ENCODE measurements around the gene U2AF1L4.
"Not testable (repeated sequence)": the region's sequence is repeated elsewhere in the genome, so short reads cannot be mapped to it uniquely, and the experiment has no call there.

U2AF1L4 gene

GRCh38 chr19:35725216-35725861 is 19.9 kb downstream of the U2AF1L4 start:
- no peak for DNase-seq
- Histone ChIP-seq H3K4me2 (ENCODE audit: low read length, poor library complexity, severe bottlenecking) (no peak overlapping the region), H3K79me1 (replicated peaks; ENCODE audit: low read length, poor library complexity, severe bottlenecking) (peaks cover 67% of the 10 kb centered on the region), H3K4ac (ENCODE audit: low read depth in 1 of 2, low read length in 2 of 2) (no peak overlapping the region), H3K4me1 (ENCODE audit: control insufficient read depth, insufficient read depth, low read depth, low read length) (no peaks in the 10 kb centered on the region), H2BK120ac (ENCODE audit: low read depth, low read length) (no peak overlapping the region), H3K9me3 (ENCODE audit: control insufficient read depth, low read length) (no peaks in the 10 kb centered on the region), H3K9ac (ENCODE audit: low read length) (no peak overlapping the region), H2AFZ (ENCODE audit: low read depth, low read length) (no peak overlapping the region), H2AK5ac (ENCODE audit: low read length, severe bottlenecking) (no peak overlapping the region), H3K27me3 (ENCODE audit: control insufficient read depth in 1 of 2, insufficient read depth in 1 of 2, low read length in 2 of 2) (no peaks in the 10 kb centered on the region), H3K18ac (ENCODE audit: low read depth in 1 of 2, low read length in 2 of 2) (no peak overlapping the region), H3K36me3 (ENCODE audit: control insufficient read depth in 1 of 2, insufficient read depth in 2 of 2, low read depth in 1 of 2, low read length in 2 of 2) (peaks cover 92 to 99% of the 10 kb centered on the region in 2 experiments), H2BK12ac (ENCODE audit: low read length in 2 of 2) (no peak overlapping the region), H3K27ac (ENCODE audit: low read length, poor library complexity, severe bottlenecking) (no peak overlapping the region), H2BK5ac (ENCODE audit: low read depth, low read length, poor library complexity, severe bottlenecking) (no peak overlapping the region), H3K14ac (ENCODE audit: low read length in 2 of 2) (no peak overlapping the region), H4K91ac (ENCODE audit: low read length) (no peak overlapping the region), H3K23ac (ENCODE audit: low read length in 2 of 2) (no peak overlapping the region), H3K4me3 (ENCODE audit: insufficient read depth in 1 of 2, low read depth in 1 of 2, low read length in 2 of 2) (no peak overlapping the region), H2BK15ac (ENCODE audit: low read depth, poor library complexity, severe bottlenecking) (no peak overlapping the region), H4K8ac (ENCODE audit: low read length) (no peak overlapping the region)
- WGBS = 97% methylated on average over 21 of the region's 23 CpGs

- Histone ChIP-seq H3K79me1 (replicated peaks; ENCODE audit: low read length, poor library complexity, severe bottlenecking) (peaks cover 65% of the 10 kb centered on the region), H2BK120ac (ENCODE audit: low read depth, low read length) (no peak overlapping the region), H2AFZ (ENCODE audit: low read depth, low read length) (no peak overlapping the region), H3K27me3 (ENCODE audit: control insufficient read depth in 1 of 2, insufficient read depth in 1 of 2, low read length in 2 of 2) (no peaks in the 10 kb centered on the region), H2BK5ac (ENCODE audit: low read depth, low read length, poor library complexity, severe bottlenecking) (no peak overlapping the region), H4K8ac (ENCODE audit: low read length) (no peak overlapping the region), H3K9ac (ENCODE audit: low read length) (no peak overlapping the region), H3K36me3 (ENCODE audit: control insufficient read depth in 1 of 2, insufficient read depth in 2 of 2, low read depth in 1 of 2, low read length in 2 of 2) (peaks cover 89 to 99% of the 10 kb centered on the region in 2 experiments), H2AK5ac (ENCODE audit: low read length, severe bottlenecking) (no peak overlapping the region), H3K4ac (ENCODE audit: low read depth in 1 of 2, low read length in 2 of 2) (no peak overlapping the region), H3K14ac (ENCODE audit: low read length in 2 of 2) (no peak overlapping the region), H3K18ac (ENCODE audit: low read depth in 1 of 2, low read length in 2 of 2) (no peak overlapping the region), H3K27ac (ENCODE audit: low read length, poor library complexity, severe bottlenecking) (no peak overlapping the region), H3K9me3 (ENCODE audit: control insufficient read depth, low read length) (no peaks in the 10 kb centered on the region), H3K4me1 (ENCODE audit: control insufficient read depth, insufficient read depth, low read depth, low read length) (peaks cover 4% of the 10 kb centered on the region), H3K23ac (ENCODE audit: low read length in 2 of 2) (no peak overlapping the region), H3K4me3 (ENCODE audit: insufficient read depth in 1 of 2, low read depth in 1 of 2, low read length in 2 of 2) (no peak overlapping the region), H3K4me2 (ENCODE audit: low read length, poor library complexity, severe bottlenecking) (no peak overlapping the region), H2BK15ac (ENCODE audit: low read depth, poor library complexity, severe bottlenecking) (no peak overlapping the region), H2BK12ac (ENCODE audit: low read length in 2 of 2) (no peak overlapping the region), H4K91ac (ENCODE audit: low read length) (no peak overlapping the region)
- no peak for DNase-seq
- 96% methylated on average over 10 of the region's 12 CpGs for whole genome bisulfite sequencing
Observed at GRCh38 chr19:35724560-35724959, 20.7 kb downstream of the U2AF1L4 start.

- Histone ChIP-seq H3K79me1 (replicated peaks; ENCODE audit: low read length, poor library complexity, severe bottlenecking) (peaks cover 60% of the 10 kb centered on the region), H3K36me3 (ENCODE audit: control insufficient read depth in 1 of 2, insufficient read depth in 2 of 2, low read depth in 1 of 2, low read length in 2 of 2) (peaks cover 84 to 96% of the 10 kb centered on the region in 2 experiments)
- not testable (repeated sequence) for H3K4me1 ChIP-seq (ENCODE audit: control insufficient read depth, insufficient read depth, low read depth, low read length); H2BK15ac ChIP-seq (ENCODE audit: low read depth, poor library complexity, severe bottlenecking); H3K27me3 ChIP-seq (ENCODE audit: control insufficient read depth in 1 of 2, insufficient read depth in 1 of 2, low read length in 2 of 2); H2BK5ac ChIP-seq (ENCODE audit: low read depth, low read length, poor library complexity, severe bottlenecking); H3K4me3 ChIP-seq (ENCODE audit: insufficient read depth in 1 of 2, low read depth in 1 of 2, low read length in 2 of 2); H3K18ac ChIP-seq (ENCODE audit: low read depth in 1 of 2, low read length in 2 of 2); H3K23ac ChIP-seq (ENCODE audit: low read length in 2 of 2); H3K4ac ChIP-seq (ENCODE audit: low read depth in 1 of 2, low read length in 2 of 2); H3K9ac ChIP-seq (ENCODE audit: low read length); H3K14ac ChIP-seq (ENCODE audit: low read length in 2 of 2); H3K9me3 ChIP-seq (ENCODE audit: control insufficient read depth, low read length); DNase-seq; H2BK12ac ChIP-seq (ENCODE audit: low read length in 2 of 2); H4K91ac ChIP-seq (ENCODE audit: low read length); H2AK5ac ChIP-seq (ENCODE audit: low read length, severe bottlenecking); H3K27ac ChIP-seq (ENCODE audit: low read length, poor library complexity, severe bottlenecking); H3K4me2 ChIP-seq (ENCODE audit: low read length, poor library complexity, severe bottlenecking); H2BK120ac ChIP-seq (ENCODE audit: low read depth, low read length); H2AFZ ChIP-seq (ENCODE audit: low read depth, low read length); H4K8ac ChIP-seq (ENCODE audit: low read length)
- 98% methylated on average over 7 of the region's 7 CpGs for WGBS
Observed at GRCh38 chr19:35724132-35724531, 21.1 kb downstream of the U2AF1L4 start.

GRCh38 chr19:35723671-35724070 is 21.5 kb downstream of the U2AF1L4 start:
- no peak overlapping the region for H3K27ac ChIP-seq (ENCODE audit: low read length, poor library complexity, severe bottlenecking)
- H3K23ac ChIP-seq (ENCODE audit: low read length in 2 of 2) = no peak overlapping the region
- H3K79me1 ChIP-seq (replicated peaks; ENCODE audit: low read length, poor library complexity, severe bottlenecking) = peaks cover 57% of the 10 kb centered on the region
- 98% methylated on average over 24 of the region's 24 CpGs for WGBS
- no peak overlapping the region for H3K4me3 ChIP-seq (ENCODE audit: insufficient read depth in 1 of 2, low read depth in 1 of 2, low read length in 2 of 2)
- peaks cover 11% of the 10 kb centered on the region for H3K4me1 ChIP-seq (ENCODE audit: control insufficient read depth, insufficient read depth, low read depth, low read length)
- no peak overlapping the region for H2AFZ ChIP-seq (ENCODE audit: low read depth, low read length)
- no peak overlapping the region for H3K4ac ChIP-seq (ENCODE audit: low read depth in 1 of 2, low read length in 2 of 2)
- H3K9me3 ChIP-seq (ENCODE audit: control insufficient read depth, low read length) = no peaks in the 10 kb centered on the region
- H4K91ac ChIP-seq (ENCODE audit: low read length) = no peak overlapping the region
- peaks cover 80 to 91% of the 10 kb centered on the region in 2 experiments for H3K36me3 ChIP-seq (ENCODE audit: control insufficient read depth in 1 of 2, insufficient read depth in 2 of 2, low read depth in 1 of 2, low read length in 2 of 2)
- H3K9ac ChIP-seq (ENCODE audit: low read length) = no peak overlapping the region
- H3K14ac ChIP-seq (ENCODE audit: low read length in 2 of 2) = no peak overlapping the region
- no peak overlapping the region for H2AK5ac ChIP-seq (ENCODE audit: low read length, severe bottlenecking)
- no peak overlapping the region for H3K18ac ChIP-seq (ENCODE audit: low read depth in 1 of 2, low read length in 2 of 2)
- H2BK12ac ChIP-seq (ENCODE audit: low read length in 2 of 2) = no peak overlapping the region
- H4K8ac ChIP-seq (ENCODE audit: low read length) = no peak overlapping the region
- H3K4me2 ChIP-seq (ENCODE audit: low read length, poor library complexity, severe bottlenecking) = no peak overlapping the region
- no peak overlapping the region for H2BK5ac ChIP-seq (ENCODE audit: low read depth, low read length, poor library complexity, severe bottlenecking)
- no peak overlapping the region for H2BK15ac ChIP-seq (ENCODE audit: low read depth, poor library complexity, severe bottlenecking)
- H3K27me3 ChIP-seq (ENCODE audit: control insufficient read depth in 1 of 2, insufficient read depth in 1 of 2, low read length in 2 of 2) = no peaks in the 10 kb centered on the region
- no peak for DNase-seq
- no peak overlapping the region for H2BK120ac ChIP-seq (ENCODE audit: low read depth, low read length)

Data from mesenchymal stem cell (in vitro differentiated cells and primary cell).